Mesenteric fat pad (tissue), 1 donor: ENCODE measurements around the gene GPATCH2L. TPM values are rescaled to one million over a fixed set of nuclear protein-coding genes. Genes with fewer than 3 reads are reported as not detected.

ENCODE experiments used
- DNase-seq: peaks from one replicate; pipeline ENCODE4 v3.0.0-alpha.2; 2020; ENCODE audit warnings: low spot score
- total RNA-seq: library from RNA; stranded (reverse); fragmentation: NEBNext Ultra II Directional; extraction: Animal tissue kit (Norgen Biotek cat#: 25700); gene quantifications from one replicate; pipeline ENCODE4 v1.2.1, GENCODE V29; 2021
- donor health status: DM: yes; HTN: yes; CAD: no.

Gene GPATCH2L
- total RNA-seq, 1 donor from 2014 or later = 49.3 TPM

- no peak for DNase-seq
These were observed 104.8 kb downstream of the GPATCH2L start for GRCh38 chr14:76256545-76256944.

GRCh38 chr14:76257111-76257803 is 105.5 kb downstream of the GPATCH2L start:
- no peak for DNase-seq

- no peak for DNase-seq
These were observed 106.2 kb downstream of the GPATCH2L start for GRCh38 chr14:76257842-76258397.

- no peak for DNase-seq
These were observed 107.5 kb downstream of the GPATCH2L start for GRCh38 chr14:76259029-76259735.

- DNase-seq = no peak
These were observed 109.0 kb downstream of the GPATCH2L start for GRCh38 chr14:76260749-76261148.

GRCh38 chr14:76261371-76261811 is 109.7 kb downstream of the GPATCH2L start:
- no peak for DNase-seq

GRCh38 chr14:76262641-76263040 is 110.9 kb downstream of the GPATCH2L start:
- no peak for DNase-seq

Other genes with a start within 250 kb of the GPATCH2L start
- 56.8 TPM for gene TGFB3, start 169.9 kb upstream of the GPATCH2L start, total RNA-seq
- gene IFT43, start 166.2 kb upstream of the GPATCH2L start, total RNA-seq = 33.1 TPM
- 0.22 TPM for gene ESRRB, start 224.2 kb downstream of the GPATCH2L start, total RNA-seq